Germinal center (tissue), 1 donor: Measurements from ENCODE around the gene MYOZ1.
"Not testable (repeated sequence)": the region's sequence is repeated elsewhere in the genome, so short reads cannot be mapped to it uniquely, and the experiment has no call there.

ENCODE experiments used
- DNase-seq: peaks from one replicate; pipeline ENCODE4 v3.0.0; 2012; ENCODE audit warnings: mixed read lengths, low spot score

Gene MYOZ1, protein sequence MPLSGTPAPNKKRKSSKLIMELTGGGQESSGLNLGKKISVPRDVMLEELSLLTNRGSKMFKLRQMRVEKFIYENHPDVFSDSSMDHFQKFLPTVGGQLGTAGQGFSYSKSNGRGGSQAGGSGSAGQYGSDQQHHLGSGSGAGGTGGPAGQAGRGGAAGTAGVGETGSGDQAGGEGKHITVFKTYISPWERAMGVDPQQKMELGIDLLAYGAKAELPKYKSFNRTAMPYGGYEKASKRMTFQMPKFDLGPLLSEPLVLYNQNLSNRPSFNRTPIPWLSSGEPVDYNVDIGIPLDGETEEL

DNA sequence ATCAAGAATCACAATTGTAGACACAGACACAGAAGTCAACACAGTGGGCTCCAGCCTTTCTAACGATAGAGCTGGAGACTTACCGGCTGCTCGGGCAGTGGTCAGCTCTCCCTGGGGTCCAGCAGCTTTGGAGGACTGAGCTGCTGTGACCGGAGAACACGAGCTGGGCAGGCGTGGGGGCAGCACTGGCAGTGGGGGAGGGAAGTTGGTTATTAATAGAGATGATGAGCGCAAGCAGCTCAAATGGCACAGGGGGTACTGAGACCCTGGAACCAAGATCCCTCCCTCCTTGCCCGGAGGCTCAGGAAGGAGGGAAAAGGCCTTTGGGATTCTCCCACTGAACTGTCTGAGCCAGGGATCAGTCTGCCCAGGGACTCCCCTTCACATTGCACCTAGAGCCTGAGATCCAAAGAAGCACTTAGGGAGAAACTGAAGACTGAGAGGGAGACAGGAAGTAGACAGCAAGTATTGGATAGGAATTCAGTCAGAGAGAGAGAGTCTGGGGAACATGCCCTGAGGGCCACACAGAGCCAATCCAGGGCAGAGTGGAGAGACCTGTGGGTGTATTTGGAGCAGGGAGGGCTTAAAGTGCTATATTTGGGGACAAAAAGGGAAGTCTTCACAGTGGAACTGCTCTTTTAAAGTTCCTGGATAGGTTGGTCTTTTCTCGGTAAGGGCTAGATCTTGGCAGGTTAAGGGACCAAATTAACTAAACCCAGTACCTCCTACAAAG is at the start of gene MYOZ1:
Gene MYOZ1, minus strand, starts transcription at position 147 of the 733 bp plus-strand sequence. CDS start 1,457 bp downstream, outside the sequence.
- DNase-seq = no peak

DNA sequence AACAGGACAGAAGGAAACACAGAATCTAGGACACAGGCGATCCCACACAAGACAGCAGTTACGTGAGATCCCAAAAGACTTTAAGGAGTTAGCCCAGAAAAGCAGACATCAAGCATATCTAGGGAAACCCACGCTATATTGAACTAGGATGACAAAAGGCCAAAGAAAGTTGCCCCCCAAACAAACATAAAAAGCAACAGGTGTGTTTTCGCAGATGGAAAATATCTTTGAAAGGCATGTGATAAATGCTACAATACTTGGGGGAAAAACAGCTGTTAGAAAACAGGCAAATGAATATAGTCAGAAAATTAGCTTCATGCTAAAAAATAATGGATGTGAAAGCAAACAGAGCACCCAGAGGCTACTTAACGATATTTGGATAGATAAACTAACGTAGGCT is 49.5 kb upstream of the MYOZ1 start:
- DNase-seq = not testable (repeated sequence)

DNA sequence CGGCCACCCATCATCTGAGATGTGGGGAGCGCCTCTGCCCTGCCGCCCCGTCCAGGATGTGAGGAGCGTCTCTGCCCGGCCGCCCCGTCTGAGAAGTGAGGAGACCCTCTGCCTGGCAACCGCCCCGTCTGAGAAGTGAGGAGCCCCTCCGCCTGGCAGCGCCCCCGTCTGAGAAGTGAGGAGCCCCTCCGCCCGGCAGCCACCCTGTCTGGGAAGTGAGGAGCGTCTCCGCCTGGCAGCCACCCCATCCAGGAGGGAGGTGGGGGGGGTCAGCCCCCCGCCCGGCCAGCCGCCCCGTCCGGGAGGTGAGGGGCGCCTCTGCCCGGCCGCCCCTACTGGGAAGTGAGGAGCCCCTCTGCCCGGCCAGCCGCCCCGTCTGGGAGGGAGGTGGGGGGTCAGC is 48.3 kb upstream of the MYOZ1 start:
- not testable (repeated sequence) for DNase-seq

DNA sequence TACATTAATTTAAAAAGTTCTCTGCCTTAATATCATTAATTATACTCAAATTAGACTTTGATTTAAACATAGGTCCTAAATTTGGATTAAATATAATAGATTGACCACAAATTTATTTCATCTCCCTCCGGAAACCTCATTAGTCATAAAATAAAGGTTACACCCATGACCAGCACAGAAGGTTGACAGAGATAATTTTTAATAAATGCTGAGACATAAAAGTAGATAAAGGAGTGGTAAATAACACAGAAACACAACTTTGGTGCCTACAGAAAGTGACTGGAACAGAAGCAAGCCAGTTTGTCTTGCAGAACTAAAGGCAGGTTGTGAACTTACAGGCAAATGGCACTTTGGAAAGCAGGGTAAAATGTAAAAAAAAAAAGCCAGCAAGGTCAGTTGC is 46.4 kb upstream of the MYOZ1 start:
- DNase-seq = not testable (repeated sequence)

DNA sequence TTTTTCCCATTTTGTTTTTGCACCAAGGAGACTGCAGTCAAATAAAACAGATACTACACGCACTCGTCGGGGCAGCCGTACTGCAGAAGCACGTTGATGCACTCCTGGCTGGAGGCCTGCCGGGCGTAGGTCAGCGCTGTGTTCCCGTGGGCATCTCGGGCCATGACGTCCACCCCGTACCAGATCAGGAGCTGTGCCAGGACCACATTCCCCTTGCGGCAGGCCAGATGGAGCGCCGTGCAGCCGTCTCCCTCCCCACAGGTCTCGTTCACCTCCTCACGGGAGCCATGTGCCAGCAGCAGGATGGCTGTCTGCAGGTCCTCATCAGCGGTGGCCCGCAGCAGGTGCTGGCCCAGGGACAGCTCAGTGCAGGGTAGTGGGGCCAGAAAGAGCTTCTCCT is 33.3 kb upstream of the MYOZ1 start:
- not testable (repeated sequence) for DNase-seq

DNA sequence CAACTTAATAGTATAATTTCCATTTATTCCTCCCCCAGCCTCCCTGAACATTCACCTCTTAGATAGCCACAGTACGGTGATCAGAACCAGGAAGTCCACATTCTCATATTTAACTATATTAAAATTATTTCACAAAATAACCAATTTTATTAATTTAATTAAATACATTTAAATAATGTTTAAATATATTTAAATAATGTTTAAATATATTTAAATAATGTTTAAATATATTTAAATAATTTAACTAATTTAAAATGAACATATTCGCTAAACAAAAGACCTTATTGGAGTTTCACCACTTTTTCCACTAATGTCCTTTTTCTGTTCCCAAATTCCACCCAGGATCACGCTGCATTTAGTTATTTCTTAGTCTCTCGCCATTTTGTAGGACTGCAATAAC is 27.1 kb upstream of the MYOZ1 start:
- not testable (repeated sequence) for DNase-seq

DNA sequence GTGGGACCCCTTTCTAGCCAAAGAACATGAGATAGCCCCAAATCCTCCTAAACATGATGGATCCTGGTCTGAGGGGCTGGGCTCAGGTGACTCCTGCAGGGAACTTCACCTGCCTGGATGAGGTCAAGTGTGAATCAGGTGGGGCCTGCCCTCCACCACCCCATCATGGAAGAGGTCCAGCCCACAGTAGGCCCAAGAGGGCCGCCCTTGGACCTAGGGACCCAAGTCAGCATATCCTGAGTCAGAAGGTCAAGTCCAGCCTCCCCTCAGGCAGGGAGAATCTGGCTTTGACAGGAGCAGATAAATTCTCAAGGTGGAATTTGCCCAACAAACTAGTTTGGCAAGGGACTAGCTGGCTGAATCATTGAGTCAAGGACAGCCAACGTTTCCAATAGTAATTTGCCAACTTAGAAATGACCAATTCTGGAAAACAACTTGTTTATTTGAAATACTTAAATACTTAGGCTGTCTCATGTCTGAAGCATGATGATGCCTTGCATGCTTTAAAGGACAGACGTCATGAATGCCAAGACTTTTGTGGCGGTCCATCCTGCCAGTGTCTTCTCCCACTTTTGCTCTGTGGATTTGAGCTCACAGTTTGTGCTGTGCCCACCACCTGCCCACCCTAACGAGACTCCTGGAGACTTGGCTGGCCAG is 25.0 kb upstream of the MYOZ1 start:
- not testable (repeated sequence) for DNase-seq

DNA sequence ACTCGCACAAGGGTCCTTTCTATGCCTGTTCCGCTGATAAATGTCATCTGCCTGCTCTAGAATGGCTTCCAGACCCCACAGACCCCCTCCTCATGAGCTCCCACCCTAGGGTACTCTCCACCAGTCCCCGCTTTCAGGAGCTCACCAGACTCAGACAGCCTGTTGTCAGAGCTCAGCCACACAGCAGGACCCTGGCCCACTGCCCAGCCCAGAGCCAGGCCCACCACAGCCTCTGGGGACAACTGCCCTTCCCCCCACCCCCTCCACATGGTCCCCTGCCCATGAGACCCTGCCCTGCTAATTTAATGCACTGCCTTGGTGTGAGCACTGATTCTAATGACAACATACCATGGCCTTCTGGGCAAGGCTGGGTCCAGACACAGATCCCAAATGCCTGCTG is 24.3 kb upstream of the MYOZ1 start:
- DNase-seq = not testable (repeated sequence)

DNA sequence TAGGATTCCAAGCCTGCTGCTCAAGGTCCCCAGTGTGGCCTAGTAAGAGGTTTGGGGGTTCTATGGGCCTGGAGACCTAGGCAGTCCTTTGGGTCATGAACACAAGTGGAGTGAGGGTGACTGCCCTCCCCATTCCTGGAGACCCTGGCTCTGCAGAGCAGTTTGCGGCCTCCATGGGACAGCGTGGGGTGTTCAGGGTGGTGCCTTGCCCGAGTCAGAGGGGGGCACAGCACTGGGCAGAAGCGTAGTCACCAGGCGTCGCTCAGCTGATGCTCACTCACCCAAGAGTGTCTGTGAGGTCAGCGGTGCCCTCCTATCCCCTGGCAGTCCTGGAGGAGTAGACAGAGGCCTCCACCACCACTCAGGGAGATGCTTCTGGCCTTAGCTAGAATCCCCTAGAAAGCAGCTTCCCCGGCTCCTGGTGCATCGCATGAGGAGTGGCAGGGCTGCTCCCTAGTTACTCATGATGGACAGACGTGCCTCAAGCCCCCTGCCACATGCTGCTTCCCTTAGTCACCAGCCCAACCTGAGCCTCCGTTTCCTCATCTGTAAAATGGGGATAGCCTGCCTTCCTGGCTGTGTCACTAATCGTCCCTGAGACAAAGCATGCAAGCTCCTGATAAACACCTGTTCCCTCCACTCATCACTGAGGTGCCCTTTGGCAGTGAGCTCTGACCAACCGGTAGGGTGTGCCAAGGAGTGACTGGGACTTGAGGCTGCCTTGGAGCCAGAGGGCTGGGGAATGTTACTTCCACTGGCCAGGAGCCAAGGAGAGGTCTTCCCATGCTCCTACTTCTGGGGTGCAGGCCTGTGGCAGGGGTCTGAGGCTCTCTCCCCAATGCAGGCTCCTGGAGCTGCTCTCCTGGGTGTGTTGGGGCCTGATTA is 23.1 kb upstream of the MYOZ1 start:
- DNase-seq = not testable (repeated sequence)

DNA sequence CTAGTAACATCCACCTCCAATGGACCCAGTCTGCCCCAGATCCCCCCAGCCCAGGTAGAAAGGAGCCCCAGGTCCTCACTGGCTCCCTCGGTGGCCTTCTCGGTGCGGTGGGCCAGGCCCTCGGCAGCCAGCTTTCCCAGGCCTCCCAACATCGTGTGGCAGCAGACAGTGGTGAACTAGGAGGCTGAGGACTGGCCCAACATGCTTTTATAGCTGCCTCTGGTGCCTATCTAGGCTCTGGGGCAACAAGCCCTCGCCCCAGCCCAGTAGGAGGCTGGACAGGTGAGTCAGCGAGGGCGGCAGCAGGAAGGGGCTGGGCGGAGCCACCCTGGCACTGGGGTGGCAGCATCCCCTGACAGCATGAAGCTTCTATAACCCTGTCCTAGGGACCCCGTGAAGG is 22.3 kb upstream of the MYOZ1 start:
- DNase-seq = not testable (repeated sequence)

DNA sequence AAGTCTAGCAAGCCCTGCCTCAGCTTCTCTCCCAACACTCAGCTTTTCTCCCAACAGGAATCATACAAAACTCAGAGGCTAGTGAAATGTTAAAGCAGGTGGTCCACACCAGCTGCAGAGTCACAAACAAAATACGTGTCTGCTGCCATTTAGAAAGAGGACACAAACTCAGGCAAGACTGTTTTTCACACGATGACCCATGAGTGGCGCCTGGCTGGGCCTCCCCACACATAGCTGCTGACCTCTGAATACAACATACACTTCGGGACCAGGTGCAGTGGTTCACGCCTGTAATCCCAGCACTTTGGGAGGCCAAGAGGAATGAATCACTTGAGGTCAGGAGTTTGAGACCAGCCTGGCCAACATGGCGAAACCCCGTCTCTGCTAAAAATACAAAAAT is 21.4 kb upstream of the MYOZ1 start:
- DNase-seq = not testable (repeated sequence)

DNA sequence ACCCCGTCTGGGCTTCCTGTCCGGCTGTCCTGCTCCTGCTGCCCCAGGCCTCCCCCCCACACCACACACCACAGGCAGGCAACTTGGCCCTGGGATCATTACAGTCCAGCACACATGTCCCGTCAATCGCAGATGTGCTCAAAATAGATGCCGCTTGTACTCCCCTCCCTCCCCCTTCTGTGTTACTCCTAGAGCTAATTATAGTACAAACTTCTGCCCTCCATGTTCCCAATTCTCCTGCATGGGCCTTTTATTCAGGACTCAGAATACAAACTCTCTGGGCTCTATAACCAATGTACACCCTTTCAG is 14.7 kb upstream of the MYOZ1 start, which contains the start of gene SYNPO2L:
Gene SYNPO2L, minus strand, starts transcription at position 40 of the 309 bp plus-strand sequence. CDS start 107 bp downstream, outside the sequence.
- DNase-seq = no peak

DNA sequence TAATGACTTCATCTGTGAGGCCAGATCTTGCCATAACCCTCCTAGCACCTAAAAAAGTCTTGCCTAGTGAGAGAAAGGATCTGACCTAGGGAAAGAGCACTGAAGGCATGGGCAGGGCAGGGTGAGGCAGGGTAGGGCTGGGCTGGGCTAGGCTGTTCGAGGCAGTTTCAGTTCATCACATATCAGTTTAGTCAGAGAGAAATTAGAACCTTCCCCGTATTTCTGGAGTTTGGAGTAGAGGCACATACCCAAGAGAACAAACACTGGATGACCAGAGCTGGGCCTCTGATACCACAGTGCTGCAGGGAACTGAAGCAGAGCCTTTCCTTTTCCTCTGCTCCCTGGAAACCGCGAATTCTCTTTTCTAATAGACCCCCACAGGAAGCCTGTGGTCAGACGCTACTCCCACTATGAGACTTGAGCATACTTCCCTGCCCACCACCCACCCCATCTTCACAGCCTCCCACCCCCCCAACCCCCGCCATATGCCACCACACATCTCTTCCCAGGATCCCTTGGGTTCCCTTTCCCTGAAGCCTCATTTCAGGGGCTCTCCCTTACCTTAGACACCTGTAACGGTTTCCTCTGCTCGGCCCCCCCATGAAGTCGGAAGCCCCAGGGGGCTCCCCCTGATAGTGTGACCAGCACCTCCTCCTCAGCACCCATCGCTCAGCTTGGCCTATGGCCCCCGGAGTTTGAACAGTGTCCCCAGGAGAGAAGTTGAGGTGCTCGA is 14.1 kb upstream of the MYOZ1 start:
- no peak for DNase-seq

DNA sequence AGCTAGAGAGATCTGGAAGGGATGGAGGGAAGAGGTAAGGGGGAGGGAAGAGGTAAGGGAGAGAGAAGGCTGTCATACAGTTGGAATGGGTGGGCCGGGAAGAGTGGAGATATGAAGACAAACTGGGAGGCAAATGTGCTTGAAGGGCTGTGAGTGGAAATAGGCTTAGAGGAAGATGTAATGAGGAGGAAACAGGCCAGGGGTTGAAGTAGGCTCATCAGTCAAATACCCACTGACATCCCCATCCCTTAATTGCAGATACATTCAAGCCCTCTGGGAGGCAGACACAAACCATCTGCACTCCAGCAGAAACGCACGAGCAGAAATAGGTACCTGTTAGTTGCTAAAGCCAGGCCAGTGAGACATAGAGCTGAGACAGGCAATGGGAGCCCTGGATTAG is 12.4 kb upstream of the MYOZ1 start:
- no peak for DNase-seq

DNA sequence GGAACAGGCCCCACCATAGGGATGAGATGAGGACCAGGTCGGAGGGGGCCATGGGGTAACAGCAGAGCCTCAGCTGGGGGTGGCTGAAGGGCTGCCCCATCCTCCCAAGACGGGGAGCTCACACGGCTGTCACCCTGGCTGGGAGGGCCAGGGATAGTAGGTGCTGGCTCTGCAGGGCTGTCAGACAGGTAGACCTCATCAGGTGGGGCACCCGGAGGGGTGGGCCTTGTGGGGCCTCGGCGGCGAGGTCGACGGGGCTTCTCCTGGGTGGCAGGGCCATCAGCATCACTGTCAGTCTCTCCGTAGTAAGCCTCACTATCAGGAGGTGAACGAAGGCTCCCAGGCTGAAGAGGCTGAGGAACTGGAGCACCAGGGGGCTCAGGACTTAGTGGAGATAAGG is 11.9 kb upstream of the MYOZ1 start:
- DNase-seq = no peak

DNA sequence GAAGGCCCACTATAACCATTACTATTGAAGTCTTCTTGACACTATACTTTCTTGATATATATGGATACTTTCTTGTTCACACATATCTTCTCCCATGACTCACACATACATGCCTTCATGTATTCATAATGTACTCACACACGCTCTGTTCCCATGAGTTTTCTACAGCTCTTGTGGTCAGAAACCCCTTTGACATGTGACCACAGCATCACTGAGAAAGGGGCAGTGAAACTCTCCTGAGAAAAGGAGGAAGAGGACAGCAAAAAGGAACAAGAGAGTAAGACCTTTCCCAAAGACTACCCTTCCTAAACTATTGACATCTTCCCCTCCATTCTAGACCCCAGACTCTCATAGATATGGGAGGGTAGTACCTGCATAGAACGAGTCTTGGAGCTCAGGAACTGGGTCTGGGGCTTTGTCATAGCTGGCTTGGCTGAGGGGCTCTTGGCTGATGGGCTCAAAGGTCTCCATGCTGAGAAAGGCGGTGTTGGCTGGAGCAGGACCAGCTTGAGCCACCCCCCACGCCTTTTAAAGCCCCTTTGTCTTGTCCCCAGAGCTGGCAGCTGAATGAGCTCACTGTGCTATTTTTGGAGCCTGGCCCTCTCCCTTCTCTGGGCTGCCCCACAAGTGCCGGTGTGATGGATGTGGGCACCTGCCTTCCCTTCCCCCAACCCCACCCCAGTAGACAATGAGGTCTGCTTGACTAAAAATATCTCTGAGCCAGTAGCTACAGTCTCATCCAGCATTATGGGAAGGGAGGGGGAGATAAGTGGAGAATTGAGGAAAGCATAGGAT is 9.5 kb upstream of the MYOZ1 start:
- no peak for DNase-seq

DNA sequence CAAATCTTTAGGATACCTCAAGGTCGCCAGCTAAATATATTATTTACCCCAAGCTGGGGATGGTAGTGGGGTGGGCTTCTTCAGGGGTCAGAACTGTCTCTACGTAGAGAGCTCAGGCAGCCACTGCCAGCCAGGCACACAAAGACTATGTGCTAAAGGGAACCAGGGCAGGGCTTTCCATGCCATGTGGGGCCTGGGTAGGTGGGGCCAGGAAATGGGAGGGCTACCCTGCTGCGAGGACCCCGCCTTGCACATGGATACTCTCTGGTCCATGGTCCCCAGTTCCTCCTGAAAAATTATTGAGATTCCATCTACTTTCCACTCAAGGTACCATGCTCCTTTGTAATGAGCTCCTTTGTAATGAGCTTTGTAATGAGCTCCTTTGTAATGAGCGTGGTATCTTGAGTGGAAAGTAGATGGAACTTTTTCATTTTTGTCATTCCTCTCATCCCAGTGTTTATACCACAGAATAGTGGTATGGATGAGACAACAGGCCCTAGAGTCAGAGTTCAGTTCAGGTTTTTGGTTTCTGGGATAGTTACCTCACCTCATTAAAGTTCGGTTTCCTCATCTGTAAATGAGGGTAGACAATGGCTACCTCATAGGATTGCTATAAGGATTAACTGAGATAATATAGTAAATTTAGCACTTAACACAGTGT is 8.7 kb upstream of the MYOZ1 start:
- no peak for DNase-seq

DNA sequence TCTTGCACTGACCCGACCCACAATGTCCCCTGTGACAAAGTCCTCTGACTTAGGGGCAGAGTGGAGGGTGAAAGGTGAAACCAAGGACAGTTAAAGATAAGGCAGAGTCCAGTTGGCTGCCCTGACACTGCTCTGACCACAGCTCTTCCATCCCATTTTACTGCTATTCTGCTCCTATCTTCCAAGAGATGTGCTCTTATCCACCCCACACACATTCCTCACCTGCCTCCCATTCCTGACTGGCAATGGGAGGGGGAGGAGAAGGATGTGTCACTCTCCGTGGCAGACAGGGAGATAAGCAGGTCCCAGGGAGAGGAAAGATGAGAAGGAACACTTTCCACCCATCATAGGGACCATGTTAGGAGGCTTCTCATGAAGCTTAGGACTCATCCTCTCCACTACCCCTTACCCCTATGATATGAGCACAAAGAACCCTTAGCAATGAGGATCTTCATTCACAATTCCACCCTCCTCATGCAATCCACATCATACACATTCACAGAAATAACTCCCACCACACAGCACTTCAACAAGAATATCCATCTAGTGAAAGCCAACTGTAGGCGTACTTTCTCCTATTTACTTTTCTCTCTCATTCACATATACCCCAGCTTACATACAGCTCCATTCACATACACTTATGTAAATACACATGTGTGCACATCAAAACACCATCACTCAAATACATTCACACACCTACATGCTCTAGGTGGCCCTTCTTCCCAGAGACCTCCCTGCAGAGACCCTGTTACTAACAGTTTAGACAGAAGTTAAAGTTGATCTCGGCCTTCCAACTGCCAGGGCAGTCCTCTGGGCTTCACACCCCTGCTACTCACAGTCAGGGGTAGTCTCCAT is 7.9 kb upstream of the MYOZ1 start:
- DNase-seq = no peak
